ENCODE measurements around the gene HPSE2. TPM values are rescaled to one million over a fixed set of nuclear protein-coding genes. Genes with fewer than 3 reads are reported as not detected.

Gene HPSE2
- total RNA-seq, 1 experiment from 2014 or later = 0.20 TPM

- Histone ChIP-seq H2BK20ac (ENCODE audit: low read depth, low read length, poor library complexity, severe bottlenecking) (no peak overlapping the region), H3K4me2 (ENCODE audit: insufficient read depth, insufficient read length, low read length) (no peak overlapping the region), H4K20me1 (ENCODE audit: control insufficient read depth, insufficient read depth, insufficient read length) (no peaks in the 10 kb centered on the region), H3K79me1 (ENCODE audit: insufficient read depth, low read depth, low read length, poor library complexity, severe bottlenecking) (no peaks in the 10 kb centered on the region), H2AFZ (ENCODE audit: low read length) (no peak overlapping the region), H2AK5ac (ENCODE audit: insufficient read length, low read length) (no peak overlapping the region), H3K23ac (ENCODE audit: insufficient read length, low read depth, low read length) (no peak overlapping the region), H3K56ac (ENCODE audit: insufficient read length, low read depth, low read length) (no peak overlapping the region), H3K9ac (ENCODE audit: extremely low read depth, insufficient read length, low read length) (no peak overlapping the region), H2BK15ac (ENCODE audit: low read depth, low read length) (no peak overlapping the region), H2BK12ac (ENCODE audit: insufficient read length, low read depth, low read length) (no peak overlapping the region), H3K4ac (ENCODE audit: low read depth, low read length) (no peak overlapping the region), H2BK5ac (ENCODE audit: insufficient read length, low read length) (no peak overlapping the region), H3K9me3 (ENCODE audit: control insufficient read depth, low read depth, low read length) (no peaks in the 10 kb centered on the region), H3T11ph (ENCODE audit: low read length) (no peak overlapping the region), H3K23me2 (ENCODE audit: insufficient read length, low read depth, low read length, poor library complexity, severe bottlenecking) (no peaks in the 10 kb centered on the region), H3K14ac (ENCODE audit: insufficient read depth, low read length) (no peak overlapping the region), H2BK120ac (ENCODE audit: low read depth, low read length, poor library complexity, severe bottlenecking) (no peak overlapping the region), H3K4me1 (ENCODE audit: insufficient read depth, low read length) (no peaks in the 10 kb centered on the region), H4K8ac (replicated peaks; ENCODE audit: insufficient read length, low read depth, low read length) (no peak overlapping the region), H3K27me3 (ENCODE audit: insufficient read depth, low read length) (no peaks in the 10 kb centered on the region), H3K18ac (ENCODE audit: insufficient read length, low read depth, low read length) (no peak overlapping the region), H4K91ac (ENCODE audit: insufficient read length, low read depth, low read length) (no peak overlapping the region), H4K5ac (ENCODE audit: insufficient read length, low read depth, low read length) (no peak overlapping the region), H3K79me2 (ENCODE audit: insufficient read depth, low read length) (no peaks in the 10 kb centered on the region), H3K27ac (ENCODE audit: insufficient read length, low read depth, low read length) (no peak overlapping the region)
- Mint-ChIP-seq H3K27ac (no peak overlapping the region), H3K36me3 (ENCODE audit: insufficient read depth in 1 of 3, low read depth in 3 of 3) (peaks cover 1 to 4% (median 3%) of the 10 kb centered on the region in 3 experiments; a peak in 3 of 7 replicates), H3K27me3 (ENCODE audit: low read depth) (no peaks in the 10 kb centered on the region; the same call in none of the 2 replicates), H3K4me3 (no peak overlapping the region), H3K4me1 (peaks cover 4% of the 10 kb centered on the region in 2 experiments; a peak in 3 of 4 replicates), H3K9me3 (peaks cover 4 to 5% of the 10 kb centered on the region in 2 experiments; a peak in 2 of 5 replicates)
- no peak for TF ChIP-seq CTCF (conservative IDR thresholded peaks at IDR 0.05)
- no peak for DNase-seq
These were observed 697.2 kb downstream of the HPSE2 start for GRCh38 chr10:98538472-98538871.
